GM12892 (cell line): ENCODE data around the gene EDEM1.

Experiments used
- POLR2A ChIP-seq: IDR thresholded peaks from 2 replicates; pipeline ENCODE4 v1.6.1; 2011; ENCODE audit warnings: low read depth, low read length, control low read depth
- POLR2AphosphoS5 ChIP-seq: IDR thresholded peaks from 2 replicates; pipeline ENCODE4 v1.6.1; 2011; ENCODE audit warnings: low read depth, low read length, control low read depth
- TAF1 ChIP-seq: IDR thresholded peaks from 2 replicates; pipeline ENCODE4 v1.6.1; 2011; ENCODE audit warnings: low read depth, mild to moderate bottlenecking, control low read depth, low read length, borderline replicate concordance

- TF ChIP-seq TAF1 (no peak), POLR2A (no peak), POLR2AphosphoS5 (no peak)
These were observed 15.5 kb upstream of the EDEM1 start for GRCh38 chr3:5172018-5172417.
